DOHH2 (cell line): ENCODE measurements around the gene PTGR2.

ENCODE experiments used
- EZH2phosphoT487 ChIP-seq: fragments of 200-600 bp; sonication (generic); IDR thresholded peaks from 2 replicates; pipeline ENCODE4 v1.6.1; 2017; ENCODE audit warnings: borderline replicate concordance, mild to moderate bottlenecking, antibody characterized with exemption, low read length, moderate library complexity, mixed read lengths
- TF ChIP-seq, protein P1 (sequence below): fragments of 200-600 bp; sonication (generic); IDR thresholded peaks from one replicate; pipeline ENCODE4 v1.5.1; 2014; ENCODE audit warnings: antibody characterized with exemption, mild to moderate bottlenecking, low read depth, low read length; ENCODE audit not compliant: poor library complexity, severe bottlenecking

DNA sequence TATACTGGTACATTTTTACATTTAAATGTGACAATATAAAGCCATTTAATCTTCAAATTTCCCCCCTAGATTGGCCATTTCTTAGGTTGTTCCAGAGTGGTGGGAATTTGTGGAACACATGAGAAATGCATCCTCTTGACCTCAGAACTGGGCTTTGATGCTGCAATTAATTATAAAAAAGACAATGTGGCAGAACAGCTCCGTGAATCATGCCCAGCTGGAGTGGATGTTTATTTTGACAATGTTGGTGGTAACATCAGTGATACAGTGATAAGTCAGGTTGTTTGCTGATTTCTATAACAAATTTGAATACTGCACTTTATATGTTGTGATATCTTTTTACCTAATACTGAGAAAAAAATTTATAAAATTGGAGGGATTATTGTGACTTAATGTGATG is 27.4 kb downstream of the PTGR2 start:
- TF ChIP-seq, protein P1, sequence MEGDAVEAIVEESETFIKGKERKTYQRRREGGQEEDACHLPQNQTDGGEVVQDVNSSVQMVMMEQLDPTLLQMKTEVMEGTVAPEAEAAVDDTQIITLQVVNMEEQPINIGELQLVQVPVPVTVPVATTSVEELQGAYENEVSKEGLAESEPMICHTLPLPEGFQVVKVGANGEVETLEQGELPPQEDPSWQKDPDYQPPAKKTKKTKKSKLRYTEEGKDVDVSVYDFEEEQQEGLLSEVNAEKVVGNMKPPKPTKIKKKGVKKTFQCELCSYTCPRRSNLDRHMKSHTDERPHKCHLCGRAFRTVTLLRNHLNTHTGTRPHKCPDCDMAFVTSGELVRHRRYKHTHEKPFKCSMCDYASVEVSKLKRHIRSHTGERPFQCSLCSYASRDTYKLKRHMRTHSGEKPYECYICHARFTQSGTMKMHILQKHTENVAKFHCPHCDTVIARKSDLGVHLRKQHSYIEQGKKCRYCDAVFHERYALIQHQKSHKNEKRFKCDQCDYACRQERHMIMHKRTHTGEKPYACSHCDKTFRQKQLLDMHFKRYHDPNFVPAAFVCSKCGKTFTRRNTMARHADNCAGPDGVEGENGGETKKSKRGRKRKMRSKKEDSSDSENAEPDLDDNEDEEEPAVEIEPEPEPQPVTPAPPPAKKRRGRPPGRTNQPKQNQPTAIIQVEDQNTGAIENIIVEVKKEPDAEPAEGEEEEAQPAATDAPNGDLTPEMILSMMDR, result no peak
- TF ChIP-seq EZH2phosphoT487, result no peak
